ENCODE measurements around the gene CDH12.

GRCh38 chr5:22341406-22341805 is 511.7 kb downstream of the CDH12 start:
- TF ChIP-seq CTCF (IDR thresholded peaks at IDR 0.05) (no peak), POLR2A (IDR thresholded peaks at IDR 0.05) (no peak), POLR2AphosphoS5 (IDR thresholded peaks at IDR 0.05) (no peak), EP300 (IDR thresholded peaks at IDR 0.05) (no peak)
